ENCODE results near the gene METTL16.

The METTL16 gene

GRCh38 chr17:2406903-2407790 is 104.5 kb downstream of the METTL16 start:
- no peak for DNase-seq

GRCh38 chr17:2406271-2406902 is 105.3 kb downstream of the METTL16 start:
- DNase-seq, result no peak

- DNase-seq, result no peak
Measured at GRCh38 chr17:2405247-2405926, 106.3 kb downstream of the METTL16 start.

- DNase-seq, result no peak
Measured at GRCh38 chr17:2403044-2403443, 108.6 kb downstream of the METTL16 start.

- DNase-seq, result no peak
Measured at GRCh38 chr17:2402544-2402943, 109.1 kb downstream of the METTL16 start.

- DNase-seq, result peak; percentile 98
Measured at GRCh38 chr17:2401426-2402221, 110.1 kb downstream of the METTL16 start.

GRCh38 chr17:2400877-2401425 is 110.7 kb downstream of the METTL16 start, which contains the start of gene MNT:
TSS of gene MNT (minus strand) at chr17:2401060. CDS start at chr17:2400712, 348 bp downstream.
- DNase-seq, result peak; percentile 91

GRCh38 chr17:2400474-2400866 is 111.2 kb downstream of the METTL16 start:
- DNase-seq, result no peak

- DNase-seq, result peak; percentile 91
Measured at GRCh38 chr17:2399572-2400473, 111.9 kb downstream of the METTL16 start.

GRCh38 chr17:2398655-2399571 is 112.8 kb downstream of the METTL16 start:
- peak; percentile 68 for DNase-seq

- no peak for DNase-seq
Measured at GRCh38 chr17:2398182-2398581, 113.5 kb downstream of the METTL16 start.

GRCh38 chr17:2397247-2398171 is 114.2 kb downstream of the METTL16 start:
- no peak for DNase-seq

- peak; percentile 79 for DNase-seq
Measured at GRCh38 chr17:2396568-2397246, 115.0 kb downstream of the METTL16 start.

- DNase-seq, result peak; percentile 57
Measured at GRCh38 chr17:2396192-2396567, 115.5 kb downstream of the METTL16 start.

GRCh38 chr17:2395258-2396181 is 116.2 kb downstream of the METTL16 start:
- DNase-seq, result peak; percentile 21

GRCh38 chr17:2394775-2395201 is 116.9 kb downstream of the METTL16 start:
- DNase-seq, result no peak
